Measurements from ENCODE around the gene SYT12. TPM values are rescaled to one million over a fixed set of nuclear protein-coding genes. Genes with fewer than 3 reads are reported as not detected.

Gene SYT12
- total and polyA plus RNA-seq, 2 of the 13 experiments (the other 11 are each of a cell fraction or from before 2014, with no cell fraction given): 0.01 to 0.02 TPM

GRCh38 chr11:67056267-67057204, 33.6 kb downstream of the SYT12 start, which contains the start of gene RHOD (continued):
- TF ChIP-seq THAP7 (CRISPR knock-in tag; IDR thresholded peaks at IDR 0.05): no peak
- TF ChIP-seq BORCS8-MEF2B (CRISPR knock-in tag; IDR thresholded peaks at IDR 0.05): peak; percentile 31; the same call in 1 of the 2 replicates
- TF ChIP-seq ZNF550 (CRISPR knock-in tag; IDR thresholded peaks at IDR 0.05; ENCODE audit: borderline replicate concordance): peak; percentile 62; the same call in 1 of the 2 replicates
- TF ChIP-seq SALL1 (CRISPR knock-in tag; IDR thresholded peaks at IDR 0.05): peak; percentile 25
- TF ChIP-seq ZNF280D (CRISPR knock-in tag; IDR thresholded peaks at IDR 0.05): no peak
- TF ChIP-seq ATF4 (CRISPR knock-in tag; IDR thresholded peaks at IDR 0.05): no peak
- no peak; the same call in 1 of the 2 replicates for TF ChIP-seq MYC (CRISPR knock-in tag; IDR thresholded peaks at IDR 0.05; ENCODE audit: borderline replicate concordance)
- no peak for TF ChIP-seq USF2 (IDR thresholded peaks at IDR 0.05; ENCODE audit: low read depth, low read length)
- no peak for TF ChIP-seq USF2 (CRISPR knock-in tag; IDR thresholded peaks at IDR 0.05; ENCODE audit: borderline replicate concordance)
- peak; percentile 88 for TF ChIP-seq ZFY (CRISPR knock-in tag; IDR thresholded peaks at IDR 0.05)
- TF ChIP-seq ZNF121 (CRISPR knock-in tag; IDR thresholded peaks at IDR 0.05): peak; percentile 30; the same call in 1 of the 2 replicates
- TF ChIP-seq TFDP1 (CRISPR knock-in tag; IDR thresholded peaks at IDR 0.05; ENCODE audit: borderline replicate concordance): peak; percentile 55; the same call in 1 of the 2 replicates
- peak; percentile 32; the same call in 1 of the 2 replicates for TF ChIP-seq ZBED4 (CRISPR knock-in tag; IDR thresholded peaks at IDR 0.05; ENCODE audit: borderline replicate concordance)
- TF ChIP-seq ZNF263 (CRISPR knock-in tag; IDR thresholded peaks at IDR 0.05): peak; percentile 13; the same call in 1 of the 2 replicates

Measured in HepG2 (cell line).